ENCODE measurements around the gene DICER1.
"Not testable (repeated sequence)": the region's sequence is repeated elsewhere in the genome, so short reads cannot be mapped to it uniquely, and the experiment has no call there.

Gene DICER1

GRCh38 chr14:95149441-95149840 is 7.9 kb downstream of the DICER1 start:
- no peak for DNase-seq (ENCODE audit: low spot score)
- Mint-ChIP-seq H3K27me3 (ENCODE audit: low read depth) (no peaks in the 10 kb centered on the region), H3K9me3 (peaks cover 22% of the 10 kb centered on the region), H3K4me3 (no peak overlapping the region), H3K4me1 (ENCODE audit: low read depth) (peaks cover 25% of the 10 kb centered on the region), H3K36me3 (ENCODE audit: low read depth) (peaks cover 39% of the 10 kb centered on the region), H3K27ac (no peak overlapping the region)

GRCh38 chr14:95147597-95147996 is 9.7 kb downstream of the DICER1 start:
- no peak overlapping the region for H3K4me3 Mint-ChIP-seq
- peaks cover 36% of the 10 kb centered on the region for H3K36me3 Mint-ChIP-seq (ENCODE audit: low read depth)
- no peaks in the 10 kb centered on the region for H3K27me3 Mint-ChIP-seq (ENCODE audit: low read depth)
- H3K27ac Mint-ChIP-seq, result no peak overlapping the region
- DNase-seq (ENCODE audit: low spot score), result no peak
- H3K4me1 Mint-ChIP-seq (ENCODE audit: low read depth), result peaks cover 19% of the 10 kb centered on the region
- peaks cover 26% of the 10 kb centered on the region for H3K9me3 Mint-ChIP-seq

GRCh38 chr14:95146079-95146771 is 11.1 kb downstream of the DICER1 start:
- no peak overlapping the region for H3K27ac Mint-ChIP-seq
- H3K36me3 Mint-ChIP-seq (ENCODE audit: low read depth), result peaks cover 36% of the 10 kb centered on the region
- no peak overlapping the region for H3K4me3 Mint-ChIP-seq
- H3K9me3 Mint-ChIP-seq, result peaks cover 26% of the 10 kb centered on the region
- no peaks in the 10 kb centered on the region for H3K27me3 Mint-ChIP-seq (ENCODE audit: low read depth)
- peaks cover 13% of the 10 kb centered on the region for H3K4me1 Mint-ChIP-seq (ENCODE audit: low read depth)
- DNase-seq (ENCODE audit: low spot score), result no peak

GRCh38 chr14:95144849-95145248 is 12.5 kb downstream of the DICER1 start:
- Mint-ChIP-seq H3K4me3 (no peak overlapping the region), H3K27me3 (ENCODE audit: low read depth) (no peaks in the 10 kb centered on the region), H3K4me1 (ENCODE audit: low read depth) (peaks cover 7% of the 10 kb centered on the region), H3K36me3 (ENCODE audit: low read depth) (peaks cover 36% of the 10 kb centered on the region), H3K27ac (no peak overlapping the region), H3K9me3 (peaks cover 26% of the 10 kb centered on the region)
- DNase-seq (ENCODE audit: low spot score), result no peak

GRCh38 chr14:95143808-95144620 is 13.3 kb downstream of the DICER1 start:
- H3K9me3 Mint-ChIP-seq, result peaks cover 26% of the 10 kb centered on the region
- H3K27ac Mint-ChIP-seq, result no peak overlapping the region
- DNase-seq (ENCODE audit: low spot score), result no peak
- H3K27me3 Mint-ChIP-seq (ENCODE audit: low read depth), result no peaks in the 10 kb centered on the region
- no peak overlapping the region for H3K4me3 Mint-ChIP-seq
- peaks cover 8% of the 10 kb centered on the region for H3K4me1 Mint-ChIP-seq (ENCODE audit: low read depth)
- peaks cover 36% of the 10 kb centered on the region for H3K36me3 Mint-ChIP-seq (ENCODE audit: low read depth)

GRCh38 chr14:95142208-95142607 is 15.1 kb downstream of the DICER1 start:
- Mint-ChIP-seq H3K9me3 (peaks cover 24% of the 10 kb centered on the region), H3K36me3 (ENCODE audit: low read depth) (peaks cover 24% of the 10 kb centered on the region), H3K27ac (no peak overlapping the region), H3K27me3 (ENCODE audit: low read depth) (no peaks in the 10 kb centered on the region), H3K4me1 (ENCODE audit: low read depth) (peaks cover 14% of the 10 kb centered on the region), H3K4me3 (no peak overlapping the region)
- DNase-seq (ENCODE audit: low spot score), result no peak

GRCh38 chr14:95141684-95142083 is 15.6 kb downstream of the DICER1 start:
- peaks cover 16% of the 10 kb centered on the region for H3K4me1 Mint-ChIP-seq (ENCODE audit: low read depth)

GRCh38 chr14:95140060-95140858 is 17.1 kb downstream of the DICER1 start:
- H3K4me3 Mint-ChIP-seq, result no peak overlapping the region
- no peak for DNase-seq (ENCODE audit: low spot score)
- no peaks in the 10 kb centered on the region for H3K27me3 Mint-ChIP-seq (ENCODE audit: low read depth)
- peaks cover 14% of the 10 kb centered on the region for H3K36me3 Mint-ChIP-seq (ENCODE audit: low read depth)
- H3K9me3 Mint-ChIP-seq, result peaks cover 12% of the 10 kb centered on the region
- peaks cover 16% of the 10 kb centered on the region for H3K4me1 Mint-ChIP-seq (ENCODE audit: low read depth)
- H3K27ac Mint-ChIP-seq, result no peak overlapping the region

More at GRCh38 chr14:95141684-95142083, 15.6 kb downstream of the DICER1 start:
- Mint-ChIP-seq H3K4me3 (no peak overlapping the region), H3K27ac (no peak overlapping the region), H3K27me3 (ENCODE audit: low read depth) (no peaks in the 10 kb centered on the region), H3K9me3 (peaks cover 22% of the 10 kb centered on the region), H3K36me3 (ENCODE audit: low read depth) (peaks cover 23% of the 10 kb centered on the region)
- DNase-seq (ENCODE audit: low spot score), result no peak

GRCh38 chr14:95138876-95139275 is 18.5 kb downstream of the DICER1 start:
- Mint-ChIP-seq H3K27me3 (ENCODE audit: low read depth) (no peaks in the 10 kb centered on the region), H3K9me3 (no peaks in the 10 kb centered on the region), H3K4me1 (ENCODE audit: low read depth) (peaks cover 21% of the 10 kb centered on the region), H3K27ac (no peak overlapping the region), H3K4me3 (no peak overlapping the region), H3K36me3 (ENCODE audit: low read depth) (peaks cover 10% of the 10 kb centered on the region)
- no peak for DNase-seq (ENCODE audit: low spot score)

GRCh38 chr14:95138455-95138854 is 18.9 kb downstream of the DICER1 start:
- H3K27ac Mint-ChIP-seq; H3K4me3 Mint-ChIP-seq; H3K27me3 Mint-ChIP-seq (ENCODE audit: low read depth): not testable (repeated sequence)

GRCh38 chr14:95137804-95138167 is 19.5 kb downstream of the DICER1 start:
- Mint-ChIP-seq H3K9me3 (no peaks in the 10 kb centered on the region), H3K27ac (no peak overlapping the region), H3K4me1 (ENCODE audit: low read depth) (peaks cover 19% of the 10 kb centered on the region)

More at GRCh38 chr14:95138455-95138854, 18.9 kb downstream of the DICER1 start:
- Mint-ChIP-seq H3K36me3 (ENCODE audit: low read depth) (peaks cover 11% of the 10 kb centered on the region), H3K4me1 (ENCODE audit: low read depth) (peaks cover 19% of the 10 kb centered on the region)
- not testable (repeated sequence) for H3K9me3 Mint-ChIP-seq; DNase-seq (ENCODE audit: low spot score)

GRCh38 chr14:95137164-95137803 is 20.0 kb downstream of the DICER1 start:
- Mint-ChIP-seq H3K4me3 (no peak overlapping the region), H3K4me1 (ENCODE audit: low read depth) (peaks cover 19% of the 10 kb centered on the region), H3K27ac (no peak overlapping the region), H3K36me3 (ENCODE audit: low read depth) (peaks cover 20% of the 10 kb centered on the region), H3K27me3 (ENCODE audit: low read depth) (no peaks in the 10 kb centered on the region), H3K9me3 (no peaks in the 10 kb centered on the region)
- no peak for DNase-seq (ENCODE audit: low spot score)

More at GRCh38 chr14:95137804-95138167, 19.5 kb downstream of the DICER1 start:
- DNase-seq (ENCODE audit: low spot score), result no peak
- H3K36me3 Mint-ChIP-seq (ENCODE audit: low read depth), result peaks cover 15% of the 10 kb centered on the region
- no peak overlapping the region for H3K4me3 Mint-ChIP-seq
- no peaks in the 10 kb centered on the region for H3K27me3 Mint-ChIP-seq (ENCODE audit: low read depth)

- Mint-ChIP-seq H3K27me3 (ENCODE audit: low read depth) (no peaks in the 10 kb centered on the region), H3K9me3 (no peaks in the 10 kb centered on the region), H3K4me1 (ENCODE audit: low read depth) (peaks cover 19% of the 10 kb centered on the region), H3K4me3 (no peak overlapping the region), H3K27ac (peak overlapping the region; percentile 46), H3K36me3 (ENCODE audit: low read depth) (peaks cover 25% of the 10 kb centered on the region)
- no peak for DNase-seq (ENCODE audit: low spot score)
These were observed 20.7 kb downstream of the DICER1 start for GRCh38 chr14:95136631-95137030.
